ENCODE measurements around the gene SELP.

SELP gene

GRCh38 chr1:169631249-169631648, 1.3 kb upstream of the SELP start:
- Histone ChIP-seq H3K4me1 (no peaks in the 10 kb centered on the region), H2AFZ (no peak overlapping the region), H3K9ac (no peak overlapping the region), H3K79me2 (no peaks in the 10 kb centered on the region), H3K4me3 (ENCODE audit: low read depth, low read length) (no peak overlapping the region), H3K36me3 (ENCODE audit: control insufficient read depth, insufficient read depth, low read length) (no peaks in the 10 kb centered on the region), H3K4me2 (ENCODE audit: low read length) (no peak overlapping the region), H3K27me3 (ENCODE audit: control insufficient read depth, insufficient read depth, low read length) (no peaks in the 10 kb centered on the region), H3K9me3 (ENCODE audit: control insufficient read depth, low read length) (no peaks in the 10 kb centered on the region), H3K27ac (no peak overlapping the region)
- no peak for TF ChIP-seq CTCF (IDR thresholded peaks at IDR 0.05)

GRCh38 chr1:169624912-169625311, 5.0 kb downstream of the SELP start:
- Histone ChIP-seq H3K9ac (no peak overlapping the region), H3K27ac (no peak overlapping the region), H3K79me2 (no peaks in the 10 kb centered on the region), H3K4me2 (ENCODE audit: low read length) (no peak overlapping the region), H3K4me3 (ENCODE audit: low read depth, low read length) (no peak overlapping the region), H3K27me3 (ENCODE audit: control insufficient read depth, insufficient read depth, low read length) (no peaks in the 10 kb centered on the region), H3K9me3 (ENCODE audit: control insufficient read depth, low read length) (no peaks in the 10 kb centered on the region), H3K36me3 (ENCODE audit: control insufficient read depth, insufficient read depth, low read length) (no peaks in the 10 kb centered on the region), H2AFZ (no peak overlapping the region), H3K4me1 (no peaks in the 10 kb centered on the region)
- TF ChIP-seq CTCF (IDR thresholded peaks at IDR 0.05): no peak

GRCh38 chr1:169624122-169624521, 5.8 kb downstream of the SELP start:
- H3K9me3 ChIP-seq (ENCODE audit: control insufficient read depth, low read length): no peaks in the 10 kb centered on the region
- no peak for TF ChIP-seq CTCF (IDR thresholded peaks at IDR 0.05)
- H3K4me3 ChIP-seq (ENCODE audit: low read depth, low read length): no peak overlapping the region
- H3K4me2 ChIP-seq (ENCODE audit: low read length): no peak overlapping the region
- no peak overlapping the region for H3K9ac ChIP-seq
- no peak overlapping the region for H2AFZ ChIP-seq
- no peaks in the 10 kb centered on the region for H3K27me3 ChIP-seq (ENCODE audit: control insufficient read depth, insufficient read depth, low read length)
- no peak overlapping the region for H3K27ac ChIP-seq
- no peaks in the 10 kb centered on the region for H3K36me3 ChIP-seq (ENCODE audit: control insufficient read depth, insufficient read depth, low read length)
- no peaks in the 10 kb centered on the region for H3K79me2 ChIP-seq
- no peaks in the 10 kb centered on the region for H3K4me1 ChIP-seq

GRCh38 chr1:169623132-169623926, 6.6 kb downstream of the SELP start:
- no peaks in the 10 kb centered on the region for H3K4me1 ChIP-seq
- no peaks in the 10 kb centered on the region for H3K79me2 ChIP-seq
- H3K36me3 ChIP-seq (ENCODE audit: control insufficient read depth, insufficient read depth, low read length): no peaks in the 10 kb centered on the region
- no peak overlapping the region for H3K4me2 ChIP-seq (ENCODE audit: low read length)
- H3K27ac ChIP-seq: no peak overlapping the region
- H3K4me3 ChIP-seq (ENCODE audit: low read depth, low read length): no peak overlapping the region
- H2AFZ ChIP-seq: no peak overlapping the region
- no peak for TF ChIP-seq CTCF (IDR thresholded peaks at IDR 0.05)
- no peaks in the 10 kb centered on the region for H3K9me3 ChIP-seq (ENCODE audit: control insufficient read depth, low read length)
- no peak overlapping the region for H3K9ac ChIP-seq
- H3K27me3 ChIP-seq (ENCODE audit: control insufficient read depth, insufficient read depth, low read length): no peaks in the 10 kb centered on the region

- no peaks in the 10 kb centered on the region for H3K79me2 ChIP-seq
- H3K27ac ChIP-seq: no peak overlapping the region
- H3K9ac ChIP-seq: no peak overlapping the region
- TF ChIP-seq CTCF (IDR thresholded peaks at IDR 0.05): no peak
- no peaks in the 10 kb centered on the region for H3K9me3 ChIP-seq (ENCODE audit: control insufficient read depth, low read length)
- no peaks in the 10 kb centered on the region for H3K36me3 ChIP-seq (ENCODE audit: control insufficient read depth, insufficient read depth, low read length)
- no peaks in the 10 kb centered on the region for H3K4me1 ChIP-seq
- no peaks in the 10 kb centered on the region for H3K27me3 ChIP-seq (ENCODE audit: control insufficient read depth, insufficient read depth, low read length)
- H3K4me3 ChIP-seq (ENCODE audit: low read depth, low read length): no peak overlapping the region
- no peak overlapping the region for H2AFZ ChIP-seq
- H3K4me2 ChIP-seq (ENCODE audit: low read length): no peak overlapping the region
These were observed 9.4 kb downstream of the SELP start for GRCh38 chr1:169620565-169620964.

All from parathyroid adenoma (tissue), 2 donors.